Measurements from ENCODE around the gene STRA8. TPM values are rescaled to one million over a fixed set of nuclear protein-coding genes. Genes with fewer than 3 reads are reported as not detected.

STRA8 gene, protein sequence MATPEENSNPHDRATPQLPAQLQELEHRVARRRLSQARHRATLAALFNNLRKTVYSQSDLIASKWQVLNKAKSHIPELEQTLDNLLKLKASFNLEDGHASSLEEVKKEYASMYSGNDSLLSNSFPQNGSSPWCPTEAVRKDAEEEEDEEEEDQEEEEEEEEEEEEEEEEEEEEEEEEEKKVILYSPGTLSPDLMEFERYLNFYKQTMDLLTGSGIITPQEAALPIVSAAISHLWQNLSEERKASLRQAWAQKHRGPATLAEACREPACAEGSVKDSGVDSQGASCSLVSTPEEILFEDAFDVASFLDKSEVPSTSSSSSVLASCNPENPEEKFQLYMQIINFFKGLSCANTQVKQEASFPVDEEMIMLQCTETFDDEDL
- not detected for total RNA-seq
- long read RNA-seq = 0 reads

GRCh38 chr7:135233570-135233969 lies at the start of gene STRA8:
Gene STRA8, plus strand, starts transcription at chr7:135233838. Its CDS starts 6,687 bp downstream, at chr7:135240525.
- DNase-seq (ENCODE audit: low spot score) = no peak

- no peak for DNase-seq (ENCODE audit: low spot score)
Observed at GRCh38 chr7:135184254-135184841, 49.3 kb upstream of the STRA8 start.

DNA sequence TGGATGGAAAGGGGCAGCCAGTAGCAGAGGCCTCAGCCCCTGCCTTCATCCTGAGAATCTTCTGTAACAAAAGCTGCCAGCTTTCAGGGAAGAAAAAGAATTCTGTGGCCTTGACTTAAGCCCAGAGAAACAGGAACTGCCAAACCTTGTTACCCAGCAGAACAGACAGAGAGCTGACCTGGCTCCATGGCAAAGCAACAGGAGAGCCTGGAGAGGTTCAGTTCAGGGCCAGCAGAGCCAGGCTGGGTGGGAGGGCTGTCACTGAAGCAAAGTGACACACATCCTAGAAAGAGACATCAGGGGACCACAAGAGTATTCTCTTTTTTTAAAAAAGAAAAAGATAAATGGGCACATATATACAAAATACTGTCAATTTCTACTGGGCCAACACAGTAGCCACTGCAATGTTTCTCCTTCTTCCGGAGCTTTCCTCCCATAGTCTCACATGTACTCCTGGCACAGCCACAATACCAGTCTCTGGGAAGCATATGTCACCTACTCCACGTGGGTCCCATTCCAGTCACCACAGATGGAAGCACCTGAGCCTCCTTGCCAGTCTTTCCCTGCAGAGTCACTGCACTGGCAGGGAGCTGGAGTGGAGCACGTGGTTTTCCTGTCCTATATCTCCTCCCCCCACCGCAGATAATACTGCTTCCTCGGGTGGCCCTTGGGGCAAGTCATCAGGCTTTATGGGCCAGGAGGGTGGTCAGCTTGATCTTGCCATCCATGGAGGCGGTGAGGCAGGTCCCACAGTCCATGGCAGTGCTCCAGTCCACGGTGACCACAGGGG lies 48.0 kb upstream of the STRA8 start:
- DNase-seq (ENCODE audit: low spot score) = peak; percentile 82

DNA sequence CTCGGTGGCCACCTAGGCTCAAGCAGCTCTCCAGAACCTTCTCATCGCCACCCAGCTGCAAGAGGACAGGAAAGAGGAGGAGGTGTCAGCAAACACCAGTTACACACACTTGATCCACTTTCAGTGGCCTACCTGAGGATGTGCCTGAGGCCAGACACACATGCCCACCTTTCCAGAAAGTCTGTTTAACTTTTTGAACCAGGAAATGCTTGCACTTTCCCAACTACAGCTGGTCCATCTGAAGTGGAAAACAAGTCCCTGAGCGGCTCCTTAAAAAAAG lies 47.4 kb upstream of the STRA8 start:
- no peak for DNase-seq (ENCODE audit: low spot score)

DNA sequence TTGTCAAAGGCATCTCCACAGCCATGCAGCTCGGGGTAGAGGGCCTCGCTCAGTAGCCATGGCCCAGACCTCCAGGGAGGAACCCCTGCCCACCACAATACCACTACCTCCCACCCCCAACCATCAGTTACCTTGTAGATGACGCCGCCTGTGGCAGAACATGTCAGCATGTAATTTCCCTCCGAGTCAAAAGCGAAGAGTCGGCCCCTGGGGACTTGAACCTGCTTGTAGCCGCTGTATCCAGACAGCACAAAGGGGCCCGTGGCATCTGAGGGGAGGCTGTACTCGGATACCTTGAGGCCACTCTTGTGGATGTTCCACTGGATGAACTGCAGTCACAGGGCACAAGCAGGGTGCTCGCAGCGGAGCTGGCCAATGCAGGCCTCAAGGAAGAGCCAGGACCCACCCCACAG lies 46.8 kb upstream of the STRA8 start:
- peak; percentile 80 for DNase-seq (ENCODE audit: low spot score)

- peak; percentile 65 for DNase-seq (ENCODE audit: low spot score)
Observed at GRCh38 chr7:135188298-135188984, 45.2 kb upstream of the STRA8 start.

DNA sequence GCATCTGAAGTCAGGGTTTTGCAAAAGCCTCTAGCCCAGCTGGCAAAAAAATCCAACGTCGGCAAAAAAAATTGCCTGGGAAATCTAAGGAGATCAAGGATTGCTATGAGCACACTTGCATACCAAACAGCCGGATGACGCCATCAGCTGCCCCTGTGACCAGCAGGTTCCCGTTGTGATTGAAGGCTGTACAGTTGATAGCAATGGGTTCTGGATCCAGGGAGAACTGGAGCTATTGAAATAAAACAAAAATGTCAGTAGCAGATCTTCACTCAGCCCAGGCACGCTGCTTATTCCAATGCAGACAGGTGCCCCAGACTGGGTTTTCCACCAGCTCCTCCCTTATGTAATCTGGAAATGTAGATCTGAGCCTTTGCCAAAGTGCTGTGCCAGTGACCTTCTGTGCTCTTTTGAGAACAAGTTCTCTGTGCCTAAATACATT lies 44.4 kb upstream of the STRA8 start:
- peak; percentile 55 for DNase-seq (ENCODE audit: low spot score)

- DNase-seq (ENCODE audit: low spot score) = no peak
Observed at GRCh38 chr7:135189961-135190360, 43.7 kb upstream of the STRA8 start.

- no peak for DNase-seq (ENCODE audit: low spot score)
Observed at GRCh38 chr7:135190703-135191102, 42.9 kb upstream of the STRA8 start.

DNA sequence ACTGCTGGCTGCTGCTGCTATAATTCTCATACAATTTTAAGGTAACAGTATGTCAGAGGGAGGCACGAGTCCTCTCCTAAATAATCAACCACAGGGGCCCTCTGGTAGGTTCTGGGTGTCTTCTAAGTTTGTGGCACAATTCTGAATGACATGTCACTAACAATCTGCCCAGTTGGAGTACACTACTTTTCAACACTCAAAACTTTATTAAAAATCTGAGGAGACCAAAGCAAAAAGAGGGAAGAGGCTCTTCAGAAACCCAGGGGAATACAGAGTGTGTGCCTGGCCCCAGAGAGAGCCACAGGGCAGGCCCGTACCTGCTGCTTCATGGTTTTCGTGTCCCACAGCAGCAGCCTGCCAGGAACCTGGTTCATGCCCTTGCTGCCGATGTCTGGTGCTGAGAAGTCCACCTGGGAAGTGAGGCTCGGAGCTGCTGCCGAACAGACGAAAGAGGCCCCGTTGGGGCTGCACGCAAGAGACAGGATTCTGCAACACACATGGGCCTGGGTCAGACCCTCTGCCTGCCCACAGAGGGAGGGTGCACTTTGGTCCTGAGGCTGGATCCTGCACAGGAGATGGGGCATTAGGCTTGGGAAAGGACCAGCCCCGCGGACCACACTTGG lies 40.6 kb upstream of the STRA8 start:
- no peak for DNase-seq (ENCODE audit: low spot score)

GRCh38 chr7:135193615-135194081 lies 40.0 kb upstream of the STRA8 start:
- no peak for DNase-seq (ENCODE audit: low spot score)

GRCh38 chr7:135194494-135195095 lies 39.0 kb upstream of the STRA8 start:
- no peak for DNase-seq (ENCODE audit: low spot score)

- DNase-seq (ENCODE audit: low spot score) = no peak
Observed at GRCh38 chr7:135195156-135195555, 38.5 kb upstream of the STRA8 start.

GRCh38 chr7:135195968-135196629 lies 37.5 kb upstream of the STRA8 start:
- DNase-seq (ENCODE audit: low spot score) = no peak

DNA sequence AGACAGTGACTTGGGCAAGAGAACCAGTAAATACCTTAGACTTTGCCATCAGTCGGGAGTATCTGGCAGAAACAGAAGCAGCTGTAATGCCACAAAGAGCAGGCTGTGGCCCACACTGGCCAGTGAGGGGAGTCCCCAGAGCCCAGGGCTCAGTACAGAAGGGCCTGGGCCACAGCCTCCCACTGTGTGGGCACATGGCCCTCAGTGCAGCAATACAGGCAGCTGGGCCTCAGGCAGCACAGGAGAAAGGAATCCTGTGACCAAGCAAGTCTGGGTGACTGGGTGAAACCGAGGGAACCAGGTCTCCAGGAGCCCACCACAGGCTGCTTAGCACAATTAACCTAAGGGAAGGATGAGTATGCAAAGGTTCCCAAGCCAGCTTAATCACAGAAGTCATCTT lies 36.3 kb upstream of the STRA8 start:
- no peak for DNase-seq (ENCODE audit: low spot score)

- DNase-seq (ENCODE audit: low spot score) = no peak
Observed at GRCh38 chr7:135197906-135198655, 35.6 kb upstream of the STRA8 start.

GRCh38 chr7:135199439-135199838 lies 34.2 kb upstream of the STRA8 start:
- no peak for DNase-seq (ENCODE audit: low spot score)

GRCh38 chr7:135200821-135201331 lies 32.8 kb upstream of the STRA8 start:
- DNase-seq (ENCODE audit: low spot score) = no peak

DNA sequence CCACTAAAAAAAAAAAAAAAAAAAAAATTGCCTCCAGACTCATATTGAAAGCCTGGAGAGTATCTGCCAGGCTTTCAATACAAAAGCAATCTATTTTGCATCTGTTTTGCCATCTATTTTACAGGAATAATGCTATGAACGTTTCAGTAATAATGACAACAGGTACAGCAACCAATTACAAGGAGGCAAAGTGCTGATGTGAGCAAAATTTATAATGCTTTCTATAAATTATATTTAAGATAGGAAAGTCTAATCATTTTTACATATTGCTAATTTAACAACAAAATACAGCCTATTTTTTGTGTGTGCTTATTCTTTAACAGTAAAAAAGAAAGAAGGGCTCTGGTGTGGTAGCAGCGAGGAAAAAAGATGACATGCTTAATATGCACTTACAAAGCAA lies 32.3 kb upstream of the STRA8 start:
- DNase-seq (ENCODE audit: low spot score) = no peak

Measured in mesenteric fat pad (tissue), 1 donor.